ENCODE data around the gene PTPRU. TPM values are rescaled to one million over a fixed set of nuclear protein-coding genes. Genes with fewer than 3 reads are reported as not detected.

Gene PTPRU
- total RNA-seq, 6 experiments from 2014 or later, result 5.6 to 8.1 (median 7.0) TPM

DNA sequence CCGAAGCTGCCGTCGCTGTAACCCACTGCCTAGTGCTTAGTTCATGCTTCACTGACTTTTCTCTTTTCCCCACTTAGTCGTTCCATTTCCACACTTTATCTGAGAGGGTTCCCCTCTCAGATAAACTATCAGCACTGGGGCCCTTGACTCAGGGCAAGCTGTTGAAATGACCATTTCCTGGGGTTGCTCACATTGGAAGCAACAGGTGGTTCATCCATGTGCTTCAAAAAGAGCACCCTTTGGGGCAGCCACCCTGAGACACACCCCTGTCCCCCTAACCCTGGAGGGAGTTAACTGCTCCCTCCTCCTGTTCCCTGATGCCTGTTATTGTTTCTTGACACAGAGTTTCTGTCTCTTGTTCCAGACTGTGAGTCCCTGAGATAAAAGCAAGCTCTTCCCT lies 107.2 kb downstream of the PTPRU start:
- Mint-ChIP-seq H3K4me1 (ENCODE audit: low read depth) (no peaks in the 10 kb centered on the region), H3K4me3 (no peak overlapping the region), H3K9me3 (no peaks in the 10 kb centered on the region), H3K27me3 (ENCODE audit: insufficient read depth) (peaks cover 19% of the 10 kb centered on the region), H3K27ac (no peak overlapping the region), H3K36me3 (ENCODE audit: low read depth) (no peaks in the 10 kb centered on the region)
- no peak for DNase-seq
- TF ChIP-seq, protein P1, sequence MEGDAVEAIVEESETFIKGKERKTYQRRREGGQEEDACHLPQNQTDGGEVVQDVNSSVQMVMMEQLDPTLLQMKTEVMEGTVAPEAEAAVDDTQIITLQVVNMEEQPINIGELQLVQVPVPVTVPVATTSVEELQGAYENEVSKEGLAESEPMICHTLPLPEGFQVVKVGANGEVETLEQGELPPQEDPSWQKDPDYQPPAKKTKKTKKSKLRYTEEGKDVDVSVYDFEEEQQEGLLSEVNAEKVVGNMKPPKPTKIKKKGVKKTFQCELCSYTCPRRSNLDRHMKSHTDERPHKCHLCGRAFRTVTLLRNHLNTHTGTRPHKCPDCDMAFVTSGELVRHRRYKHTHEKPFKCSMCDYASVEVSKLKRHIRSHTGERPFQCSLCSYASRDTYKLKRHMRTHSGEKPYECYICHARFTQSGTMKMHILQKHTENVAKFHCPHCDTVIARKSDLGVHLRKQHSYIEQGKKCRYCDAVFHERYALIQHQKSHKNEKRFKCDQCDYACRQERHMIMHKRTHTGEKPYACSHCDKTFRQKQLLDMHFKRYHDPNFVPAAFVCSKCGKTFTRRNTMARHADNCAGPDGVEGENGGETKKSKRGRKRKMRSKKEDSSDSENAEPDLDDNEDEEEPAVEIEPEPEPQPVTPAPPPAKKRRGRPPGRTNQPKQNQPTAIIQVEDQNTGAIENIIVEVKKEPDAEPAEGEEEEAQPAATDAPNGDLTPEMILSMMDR (IDR thresholded peaks at IDR 0.05), result no peak

DNA sequence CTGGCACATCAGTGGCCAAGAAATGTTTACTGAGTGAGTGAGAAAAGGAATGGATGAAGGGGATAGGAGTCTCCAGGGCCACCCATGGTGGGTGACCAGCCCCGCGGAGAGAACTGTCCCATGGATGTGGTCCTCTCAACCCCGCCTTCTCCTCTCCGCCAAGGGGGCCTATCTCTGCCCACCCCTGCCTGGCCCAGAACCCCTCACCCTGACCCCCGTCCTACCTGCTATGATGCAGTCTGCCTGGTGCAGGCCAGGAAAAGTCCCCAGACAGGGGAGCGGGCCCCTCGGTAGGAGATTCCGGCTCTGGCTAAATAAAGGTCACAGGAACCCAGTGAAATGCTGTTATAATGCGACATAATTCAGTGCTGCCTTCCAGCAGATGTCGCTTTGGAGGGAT lies 107.6 kb downstream of the PTPRU start:
- Mint-ChIP-seq H3K4me3 (no peak overlapping the region), H3K4me1 (ENCODE audit: low read depth) (no peaks in the 10 kb centered on the region), H3K27ac (no peak overlapping the region), H3K9me3 (no peaks in the 10 kb centered on the region), H3K36me3 (ENCODE audit: low read depth) (no peaks in the 10 kb centered on the region), H3K27me3 (ENCODE audit: insufficient read depth) (peaks cover 18% of the 10 kb centered on the region)
- no peak for DNase-seq
- TF ChIP-seq, protein P1 (IDR thresholded peaks at IDR 0.05), result no peak

DNA sequence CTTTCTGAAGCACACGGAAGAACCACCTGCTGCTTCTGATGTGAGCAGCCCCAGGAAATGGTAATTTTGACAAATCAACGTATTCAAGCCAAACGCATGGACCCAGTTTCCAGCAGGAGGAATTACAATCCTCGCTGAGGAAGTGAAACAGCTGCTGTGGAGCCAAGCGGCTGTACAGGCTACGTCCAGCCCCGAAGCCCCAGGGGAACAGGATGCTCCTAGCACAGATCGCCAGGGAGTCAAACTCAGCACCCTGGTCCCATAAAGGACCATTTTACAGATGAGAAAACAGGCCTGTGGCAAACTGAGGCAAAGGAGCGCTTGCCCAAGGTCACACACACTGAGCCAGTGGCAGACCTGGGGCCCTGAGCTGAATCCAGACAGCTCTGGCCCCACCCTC lies 108.0 kb downstream of the PTPRU start:
- Mint-ChIP-seq H3K27me3 (ENCODE audit: insufficient read depth) (peaks cover 13% of the 10 kb centered on the region), H3K36me3 (ENCODE audit: low read depth) (no peaks in the 10 kb centered on the region), H3K4me3 (no peak overlapping the region), H3K27ac (no peak overlapping the region), H3K9me3 (no peaks in the 10 kb centered on the region), H3K4me1 (ENCODE audit: low read depth) (no peaks in the 10 kb centered on the region)
- TF ChIP-seq, protein P1 (IDR thresholded peaks at IDR 0.05), result 0 out of 2 replicates have a peak, but pooled peaks have one; percentile 2
- DNase-seq, result no peak

DNA sequence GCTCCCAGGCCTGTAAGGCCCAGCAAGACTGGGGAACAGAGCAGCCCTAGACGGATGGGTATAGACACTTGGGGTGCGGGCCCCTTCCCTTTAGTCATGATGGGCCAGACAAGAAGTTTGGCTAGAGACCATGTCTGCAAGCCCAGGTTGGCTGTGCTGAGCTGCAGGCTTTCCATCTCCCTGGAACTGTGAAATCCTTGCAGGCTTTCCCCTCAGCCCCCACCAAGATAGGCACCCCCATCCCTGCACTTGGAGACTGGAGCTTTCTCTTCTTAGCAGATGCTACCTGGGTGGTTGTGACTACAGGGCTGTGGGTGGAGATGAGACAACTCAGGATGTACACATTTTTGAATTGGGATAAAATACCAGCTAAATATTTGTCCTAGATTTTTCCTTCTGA lies 110.3 kb downstream of the PTPRU start:
- H3K4me1 Mint-ChIP-seq (ENCODE audit: low read depth), result no peaks in the 10 kb centered on the region
- H3K4me3 Mint-ChIP-seq, result no peak overlapping the region
- peaks cover 13% of the 10 kb centered on the region for H3K27me3 Mint-ChIP-seq (ENCODE audit: insufficient read depth)
- H3K27ac Mint-ChIP-seq, result no peak overlapping the region
- no peak for DNase-seq
- TF ChIP-seq, protein P1 (IDR thresholded peaks at IDR 0.05), result no peak
- H3K36me3 Mint-ChIP-seq (ENCODE audit: low read depth), result no peaks in the 10 kb centered on the region
- H3K9me3 Mint-ChIP-seq, result no peaks in the 10 kb centered on the region

DNA sequence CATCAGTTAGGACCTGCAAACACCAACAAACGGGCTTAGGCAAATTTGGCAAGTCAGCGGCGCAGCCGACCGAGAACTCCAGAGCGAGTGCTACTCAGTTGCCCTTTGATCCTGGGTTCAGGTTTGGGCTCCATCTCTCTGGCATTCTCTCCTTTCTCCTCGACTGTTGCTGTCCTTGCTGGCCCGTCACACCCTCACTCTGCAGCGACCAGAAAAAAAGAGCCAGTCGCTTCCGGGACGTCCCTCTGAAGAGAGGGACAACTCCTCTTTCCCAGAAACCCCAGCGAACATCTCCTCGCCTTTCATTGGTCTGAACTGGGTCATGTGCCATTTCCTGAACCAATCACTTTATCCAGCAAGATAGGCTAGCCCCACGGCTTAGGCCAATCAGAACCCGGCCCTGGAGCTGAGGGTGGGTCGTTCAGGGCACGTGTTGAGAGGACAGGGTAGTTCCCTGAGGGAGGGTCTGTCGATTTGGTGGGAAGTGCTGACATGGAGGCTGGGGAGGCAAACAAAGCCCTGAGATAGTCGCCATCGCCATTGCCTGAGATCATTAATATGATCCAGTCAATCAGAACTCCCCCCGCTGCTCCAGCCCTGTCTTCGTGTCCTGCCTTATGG lies 113.7 kb downstream of the PTPRU start:
- Mint-ChIP-seq H3K4me3 (peak overlapping the region; percentile 20; the same call in 1 of the 2 replicates), H3K4me1 (ENCODE audit: low read depth) (no peaks in the 10 kb centered on the region), H3K9me3 (no peaks in the 10 kb centered on the region), H3K27ac (no peak overlapping the region), H3K27me3 (ENCODE audit: insufficient read depth) (peaks cover 13% of the 10 kb centered on the region), H3K36me3 (ENCODE audit: low read depth) (no peaks in the 10 kb centered on the region)
- no peak for DNase-seq
- TF ChIP-seq, protein P1 (IDR thresholded peaks at IDR 0.05), result no peak

All from HFFc6 (cell line).